CD4-positive, alpha-beta T cell treated with Interleukin-15 for 4 hours (primary cell): ENCODE data around the gene GAL3ST3.
A peak's percentile ranks its signal among the peaks of the same experiment; 100 is the strongest.

ENCODE experiments used
- DNase-seq: peaks from one replicate; pipeline ENCODE4 v3.0.0-alpha.2; 2020; ENCODE audit warnings: low spot score

Gene GAL3ST3

DNA sequence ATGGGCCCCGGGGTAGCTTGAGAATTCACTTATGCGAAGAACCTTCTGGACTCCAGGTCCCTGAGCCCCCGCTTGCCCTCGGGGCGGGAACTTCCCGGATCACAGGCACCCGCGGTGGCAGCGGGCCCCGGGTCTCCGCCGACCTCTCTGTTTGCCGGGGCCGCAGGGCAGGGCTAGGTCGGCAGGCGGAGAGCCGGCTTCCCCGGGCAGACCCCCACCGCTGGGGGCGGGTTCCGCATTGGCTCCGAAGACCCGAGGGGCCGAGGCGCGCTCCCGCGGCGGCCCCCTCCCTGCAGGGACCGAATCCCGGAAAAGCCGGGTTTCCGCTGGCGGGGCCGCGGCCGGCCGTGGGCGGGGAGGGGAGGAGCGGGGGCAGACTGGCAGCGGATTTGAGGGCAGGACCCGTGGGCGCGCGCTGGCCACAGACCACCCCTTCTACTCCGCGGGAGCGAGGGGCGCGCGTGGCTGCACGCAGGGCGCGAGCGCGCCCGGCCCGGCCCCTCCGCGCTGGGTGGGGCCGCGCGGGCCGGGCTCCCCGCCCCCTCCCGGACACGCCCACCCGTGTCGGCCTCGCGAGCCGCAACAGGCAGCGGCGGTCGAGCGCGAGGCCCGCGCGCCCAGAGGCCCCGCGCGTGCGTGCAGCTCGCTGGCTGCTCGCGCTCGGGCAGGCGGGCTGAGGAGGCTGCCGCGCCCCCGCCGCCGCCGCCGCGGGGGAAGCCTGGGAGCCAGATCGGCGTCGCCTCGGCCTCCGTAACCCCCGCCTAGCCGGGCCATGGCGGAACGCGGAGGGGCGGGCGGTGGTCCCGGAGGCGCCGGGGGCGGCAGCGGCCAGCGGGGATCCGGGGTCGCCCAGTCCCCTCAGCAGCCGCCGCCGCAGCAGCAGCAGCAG lies 21.0 kb upstream of the GAL3ST3 start, which contains the start of gene PACS1:
Gene PACS1, plus strand, starts transcription at position 558 of the 889 bp plus-strand sequence. Its CDS starts 215 bp downstream, at position 773.
- peak; percentile 79 for DNase-seq

GRCh38 chr11:66068923-66069714 lies 20.2 kb upstream of the GAL3ST3 start:
- no peak for DNase-seq

- DNase-seq = peak; percentile 78
Measured at GRCh38 chr11:66068154-66068821, 19.3 kb upstream of the GAL3ST3 start.

DNA sequence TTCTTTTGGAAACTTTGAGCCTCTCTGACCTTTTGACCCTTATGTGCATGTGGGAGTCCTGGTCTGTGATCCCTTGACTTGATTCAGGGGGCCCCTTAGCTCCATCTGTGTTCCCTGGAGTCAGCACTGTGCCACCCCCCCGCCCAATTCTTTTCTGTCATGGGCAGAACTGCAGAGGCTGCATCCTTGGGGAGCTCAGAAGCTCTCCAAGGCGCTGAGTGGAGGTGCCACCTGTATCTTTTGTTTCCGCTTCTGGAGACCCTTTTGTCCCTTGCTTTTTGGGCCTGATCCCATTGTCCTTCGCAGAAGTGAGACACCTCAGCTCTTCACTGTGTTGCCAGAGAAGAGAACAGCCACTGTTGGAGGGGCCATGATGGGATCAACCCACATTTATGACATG lies 18.7 kb upstream of the GAL3ST3 start:
- no peak for DNase-seq

GRCh38 chr11:66066751-66067150 lies 17.8 kb upstream of the GAL3ST3 start:
- no peak for DNase-seq

DNA sequence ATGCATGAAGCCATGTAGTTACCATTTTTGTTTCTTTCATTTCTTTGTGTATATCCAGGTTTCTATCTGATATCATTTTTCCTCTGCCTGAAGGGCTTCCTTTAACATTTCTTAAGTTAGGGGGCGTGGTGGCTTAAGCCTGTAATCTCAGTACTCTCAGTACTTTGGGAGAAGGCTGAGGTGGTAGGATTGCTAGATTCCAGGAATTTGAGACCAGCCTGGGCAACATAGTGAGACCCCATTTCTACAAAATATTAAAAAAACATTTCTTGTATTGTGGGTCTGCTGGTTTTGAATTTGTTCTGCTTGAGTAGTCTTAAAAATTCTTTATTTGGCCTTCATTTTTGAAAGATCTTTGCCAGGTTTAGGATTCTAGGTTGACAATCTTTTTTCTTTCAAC lies 15.6 kb upstream of the GAL3ST3 start:
- no peak for DNase-seq

- no peak for DNase-seq
Measured at GRCh38 chr11:66063900-66064299, 14.9 kb upstream of the GAL3ST3 start.

- DNase-seq = no peak
Measured at GRCh38 chr11:66062408-66062807, 13.4 kb upstream of the GAL3ST3 start.

DNA sequence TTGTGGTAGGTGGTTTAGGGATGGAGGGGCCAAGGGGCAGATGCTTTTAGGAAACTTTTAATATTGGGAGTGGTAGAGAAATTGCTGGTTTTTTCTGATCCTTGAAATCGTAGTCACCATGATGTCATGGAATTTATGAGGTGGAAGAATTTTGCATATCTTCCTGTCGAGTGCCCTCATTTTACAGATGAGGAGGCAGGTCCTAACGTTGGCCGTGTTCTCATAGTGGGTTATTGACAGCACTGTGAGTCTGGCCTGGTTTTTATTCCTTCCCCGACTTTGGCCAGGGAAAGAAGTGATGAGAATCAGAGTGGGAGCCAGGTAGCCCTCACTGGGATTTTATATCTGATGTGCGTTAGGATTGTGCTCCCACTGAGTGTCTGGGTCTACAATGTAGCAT lies 12.3 kb upstream of the GAL3ST3 start:
- no peak for DNase-seq

DNA sequence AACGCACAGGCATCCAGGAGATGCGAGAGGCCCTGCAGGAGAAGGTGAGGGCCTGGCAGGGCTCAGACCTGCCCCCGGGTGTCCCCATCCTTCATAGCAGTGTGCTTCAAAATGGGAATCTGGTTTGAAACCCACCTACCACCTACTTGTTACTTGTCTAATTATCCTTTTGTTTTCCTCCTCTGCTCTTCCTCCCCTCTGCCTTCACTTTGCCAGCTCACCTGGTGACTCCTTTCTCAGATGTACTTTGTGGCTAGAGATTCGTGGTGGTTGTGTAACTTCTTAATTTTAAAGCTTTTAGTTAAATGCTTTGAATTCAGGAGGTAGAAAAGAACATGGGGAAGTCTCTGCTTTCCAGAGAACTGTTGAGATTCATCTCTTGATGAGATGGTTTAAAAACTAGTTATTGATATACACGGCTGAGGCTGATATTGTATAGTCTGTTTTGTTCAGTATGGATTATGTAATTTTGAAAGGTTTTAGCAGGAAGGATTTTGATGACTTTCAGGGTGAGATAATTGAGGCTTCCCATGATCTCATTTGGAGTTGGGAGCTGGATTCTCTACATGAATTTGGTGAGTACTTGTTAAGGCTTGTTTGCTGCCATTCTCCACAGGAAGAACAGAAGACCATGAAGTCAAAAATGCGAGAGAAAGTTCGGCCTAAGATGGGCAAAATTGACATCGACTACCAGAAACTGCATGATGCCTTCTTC lies 11.2 kb upstream of the GAL3ST3 start:
- DNase-seq = no peak

- DNase-seq = no peak
Measured at GRCh38 chr11:66056501-66056900, 7.5 kb upstream of the GAL3ST3 start.

- no peak for DNase-seq
Measured at GRCh38 chr11:66055021-66055420, 6.1 kb upstream of the GAL3ST3 start.

DNA sequence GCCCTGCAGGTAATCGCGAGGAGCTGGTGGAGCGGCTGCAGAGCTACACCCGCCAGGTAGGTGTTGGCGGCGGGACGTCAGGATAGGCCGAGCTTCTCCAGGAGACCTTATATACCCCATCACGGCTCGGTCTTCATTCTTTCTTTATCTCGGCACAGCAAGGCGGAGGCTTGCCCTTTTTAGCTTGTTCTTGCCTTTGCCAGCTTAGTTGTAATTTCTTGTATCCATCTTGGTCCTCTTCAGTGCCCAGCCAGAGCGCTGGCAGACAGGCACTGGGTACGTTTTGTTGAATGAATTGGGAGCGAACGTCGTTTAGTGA lies 3.7 kb upstream of the GAL3ST3 start:
- DNase-seq = no peak

DNA sequence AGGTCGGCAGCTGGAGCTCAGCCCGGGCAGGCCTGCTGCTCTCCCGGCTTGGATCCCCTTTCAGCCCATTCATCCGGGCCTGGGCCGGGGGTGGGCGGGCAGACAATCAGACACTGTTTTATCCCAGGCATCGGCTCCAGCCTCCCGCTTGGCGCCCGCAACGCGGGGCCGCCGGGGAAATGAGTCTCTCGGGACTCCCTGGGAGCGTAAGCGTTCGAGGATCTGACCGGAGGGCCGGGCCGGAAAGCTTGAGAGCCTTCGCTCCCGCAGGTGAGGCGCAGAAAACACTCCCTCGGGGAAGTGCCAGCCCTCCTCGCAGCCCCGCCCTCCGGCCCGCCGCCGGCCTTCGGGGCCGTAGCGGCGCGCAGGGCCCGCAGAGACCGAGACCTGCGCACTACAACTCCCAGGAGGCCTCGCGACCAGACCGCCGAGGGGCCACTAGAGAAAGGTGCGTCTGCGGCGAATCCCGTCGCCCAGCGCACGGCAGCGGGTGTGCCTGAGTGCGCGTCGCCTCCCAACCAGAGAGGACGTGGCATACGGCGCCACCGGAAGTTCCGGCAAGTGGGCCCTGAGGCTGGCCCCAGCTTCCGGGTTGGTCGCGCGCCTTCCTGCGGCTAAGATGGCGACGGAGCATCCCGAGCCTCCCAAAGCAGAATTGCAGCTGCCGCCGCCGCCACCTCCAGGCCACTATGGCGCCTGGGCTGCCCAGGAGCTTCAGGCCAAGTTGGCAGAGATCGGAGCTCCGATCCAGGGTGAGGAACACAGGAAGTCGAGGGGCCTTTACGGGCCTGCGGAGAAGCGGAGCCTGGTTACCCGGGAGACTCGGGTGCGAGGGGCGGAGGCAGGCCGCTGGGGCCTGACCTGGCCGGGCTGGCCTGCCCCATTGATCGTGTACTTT lies 3.1 kb upstream of the GAL3ST3 start, which contains the start of gene SF3B2:
Gene SF3B2, plus strand, starts transcription at position 599 of the 898 bp plus-strand sequence. Its CDS starts 21 bp downstream, at position 620.
- peak; percentile 97 for DNase-seq

DNA sequence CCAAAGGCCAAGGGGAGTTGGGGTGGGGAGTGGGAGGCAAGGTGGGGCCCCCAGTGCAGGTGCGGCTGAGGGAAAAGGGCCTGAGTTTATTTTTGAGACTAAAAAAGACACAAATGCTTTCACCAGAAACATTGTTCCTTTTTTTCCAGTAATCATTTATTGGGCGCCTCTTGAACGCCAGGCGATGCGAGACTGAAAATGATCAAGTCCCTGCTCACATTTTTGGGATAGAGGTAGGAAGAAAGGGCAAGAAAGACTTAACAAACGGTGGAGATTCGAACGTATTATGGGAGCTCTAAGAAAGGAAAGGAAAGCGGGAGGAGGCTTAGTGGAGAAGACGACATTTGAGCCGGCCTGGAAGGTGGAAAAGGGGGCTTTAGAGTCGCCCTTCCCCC lies 2.4 kb upstream of the GAL3ST3 start:
- no peak for DNase-seq

DNA sequence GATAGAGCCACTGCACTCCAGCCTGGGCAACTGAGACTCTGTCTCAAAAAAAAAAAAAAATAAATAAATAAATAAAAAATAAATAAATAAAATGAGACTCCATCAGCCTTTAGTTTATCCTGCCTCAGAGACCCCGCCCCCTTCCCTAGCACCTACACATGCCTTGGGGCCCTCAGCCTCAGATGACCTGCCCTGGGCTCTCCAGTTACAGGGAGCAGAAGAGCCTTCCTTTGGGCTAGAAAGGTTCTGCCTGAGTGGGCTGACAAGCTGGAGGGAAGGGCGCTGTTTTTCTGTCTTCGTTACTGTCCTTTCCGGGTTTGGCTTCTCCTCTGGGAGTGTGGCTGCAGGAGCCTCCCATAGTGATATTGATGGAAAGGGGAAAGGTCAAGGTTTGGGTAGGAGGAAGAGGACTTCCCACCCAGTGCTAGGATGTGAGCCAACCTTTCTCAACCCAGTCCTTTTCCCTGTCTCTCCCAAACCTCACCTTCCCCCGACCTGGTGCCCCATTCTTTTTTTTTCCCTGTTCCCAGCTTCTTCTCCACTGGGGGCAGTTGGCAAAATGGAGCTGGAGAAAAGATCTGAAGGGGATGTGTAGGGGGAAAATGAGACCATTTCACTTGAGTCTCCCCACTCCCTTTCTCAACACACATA lies 1.7 kb upstream of the GAL3ST3 start:
- no peak for DNase-seq

DNA sequence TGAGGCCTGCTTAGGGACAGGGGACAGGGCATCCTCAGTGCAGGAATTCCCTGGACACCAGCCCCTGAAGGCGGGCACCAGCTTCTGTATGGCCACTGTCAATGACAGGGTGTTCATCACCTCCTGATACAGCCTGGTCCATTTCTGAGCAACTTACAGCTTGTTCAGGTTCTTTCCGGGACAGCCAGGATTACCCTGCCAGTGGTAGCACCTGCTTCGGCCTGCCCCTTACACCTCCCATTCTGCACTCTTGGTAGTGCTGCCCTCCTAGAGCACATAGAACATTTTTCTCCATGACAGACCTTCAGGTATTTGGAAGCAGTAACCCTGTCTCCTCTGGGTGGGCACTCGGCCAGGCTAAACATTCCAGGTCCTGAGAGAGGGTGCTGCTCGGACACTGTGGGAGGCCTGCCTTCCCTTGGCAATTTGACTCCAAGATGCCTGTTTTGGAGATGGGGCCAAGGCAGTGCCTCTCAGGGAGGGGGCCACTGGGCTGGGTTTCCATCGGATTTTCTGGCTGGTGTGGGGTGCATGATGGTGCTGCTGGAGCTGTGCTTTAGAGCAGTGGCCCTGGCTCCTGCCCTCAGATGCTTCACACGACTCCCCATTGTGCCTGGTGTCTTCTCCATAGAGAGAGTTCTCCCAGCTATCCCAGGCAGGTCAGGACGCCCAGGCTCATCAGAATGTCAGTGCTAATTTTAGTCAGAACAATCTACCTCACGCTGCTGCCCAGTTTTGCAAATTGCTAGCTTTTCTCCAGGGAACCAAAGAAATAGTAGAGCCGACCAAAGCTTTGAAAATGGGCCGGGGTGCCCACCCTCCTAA lies 1.2 kb downstream of the GAL3ST3 start:
- no peak for DNase-seq

GRCh38 chr11:66046901-66047300 lies 2.1 kb downstream of the GAL3ST3 start:
- DNase-seq = no peak

- peak; percentile 81 for DNase-seq
Measured at GRCh38 chr11:66045177-66045639, 3.8 kb downstream of the GAL3ST3 start.
